Measurements from ENCODE around the gene CDC42. TPM values are rescaled to one million over a fixed set of nuclear protein-coding genes. Genes with fewer than 3 reads are reported as not detected.

Gene CDC42
- total RNA-seq = 230 TPM

GRCh38 chr1:22052115-22053016 lies at the start of gene CDC42:
CDC42 (plus strand) TSS chr1:22052709; CDS start chr1:22078479, 25,770 bp downstream.

Other genes starting within 250 kb of the CDC42 start
- gene LDLRAD2, start 240.4 kb upstream of the CDC42 start, total RNA-seq = 3.5 TPM
- gene HSPG2, start 115.4 kb upstream of the CDC42 start, total RNA-seq = 203 TPM
- gene CELA3B, start 75.7 kb upstream of the CDC42 start, total RNA-seq = not detected
- gene CELA3A, start 51.1 kb upstream of the CDC42 start, total RNA-seq = not detected
- 3.1 TPM for gene WNT4, start 90.4 kb downstream of the CDC42 start, total RNA-seq

Measured in camera-type eye (tissue), 1 donor.